Naive thymus-derived CD4-positive, alpha-beta T cell (primary cell): ENCODE results near the gene PCBP3. TPM values are rescaled to one million over a fixed set of nuclear protein-coding genes. Genes with fewer than 3 reads are reported as not detected.
A peak's percentile ranks its signal among the peaks of the same experiment; 100 is the strongest.

ENCODE experiments used
- ATAC-seq: fragments of 150-1000 bp; cut with Tn5 transposase; 2 replicates; pipeline ENCODE4 v1.10.0; 2021; ENCODE audit warnings: mild to moderate bottlenecking, moderate library complexity
- CTCF ChIA-PET: fragments of 350-600 bp; sonication (Branson Sonifier 250); formaldehyde crosslinking; loops from one replicate; lab custom pipeline; 2021; ENCODE audit warnings: antibody characterized with exemption; lab: Charles Lee
- POLR2A ChIA-PET: fragments of 350-600 bp; sonication (Branson Sonifier 250); formaldehyde crosslinking; loops from one replicate; lab custom pipeline; 2021; ENCODE audit warnings: antibody characterized with exemption, inconsistent platforms; lab: Charles Lee
- DNase-seq, 9 donors: peaks; one replicate each; pipeline versions ENCODE4 v3.0.0 to v3.0.0-alpha.2; 2020 to 2022; ENCODE audit warnings: mixed read lengths in 1 of 9
- H3K27ac ChIP-seq: one replicate; pipeline ENCODE4 v1.7.0; 2013; ENCODE audit warnings: mild to moderate bottlenecking, low read depth, low read length, moderate library complexity
- H3K27me3 ChIP-seq, 2 donors: one replicate each; pipeline ENCODE4 v1.7.0; 2013; ENCODE audit warnings: low read length in 2 of 2, mild to moderate bottlenecking in 2 of 2, moderate library complexity in 2 of 2; ENCODE audit not compliant: control insufficient read depth in 2 of 2, insufficient read depth in 2 of 2
- H3K36me3 ChIP-seq, 3 experiments: 1 replicate in 2 of 3; 2 replicates in 1 of 3; pipeline ENCODE4 v1.7.0; 2013; ENCODE audit warnings: low read length in 3 of 3, mild to moderate bottlenecking in 3 of 3, moderate library complexity in 1 of 3; ENCODE audit not compliant: insufficient read depth in 3 of 3, control insufficient read depth in 2 of 3
- H3K4me1 ChIP-seq, 2 donors: one replicate each; pipeline ENCODE4 v1.7.0; 2013; ENCODE audit warnings: low read length in 2 of 2, mild to moderate bottlenecking in 2 of 2, moderate library complexity in 1 of 2; ENCODE audit not compliant: control insufficient read depth in 2 of 2, insufficient read depth in 2 of 2
- H3K4me3 ChIP-seq: 2 replicates; pipeline ENCODE4 v1.7.0; 2013; ENCODE audit warnings: mild to moderate bottlenecking, low read length
- H3K9me3 ChIP-seq, 3 experiments: 1 replicate in 2 of 3; 2 replicates in 1 of 3; pipeline ENCODE4 v1.7.0; 2013; ENCODE audit warnings: low read length in 3 of 3; ENCODE audit not compliant: control insufficient read depth in 2 of 3
- H3K27ac Mint-ChIP-seq, 9 donors: one replicate each; pipeline ENCODE4 v1.8.0; 2020 to 2022; ENCODE audit warnings: mixed read lengths in 9 of 9, mild to moderate bottlenecking in 8 of 9, moderate library complexity in 5 of 9, inconsistent platforms in 2 of 9
- H3K27me3 Mint-ChIP-seq, 5 donors: one replicate each; pipeline ENCODE4 v1.8.0; 2021 to 2022; ENCODE audit warnings: mixed read lengths in 5 of 5, mild to moderate bottlenecking in 1 of 5
- H3K36me3 Mint-ChIP-seq, 5 donors: one replicate each; pipeline ENCODE4 v1.8.0; 2020 to 2022; ENCODE audit warnings: mixed read lengths in 5 of 5, mild to moderate bottlenecking in 3 of 5, inconsistent platforms in 1 of 5
- H3K4me1 Mint-ChIP-seq, 7 donors: one replicate each; pipeline ENCODE4 v1.8.0; 2020 to 2022; ENCODE audit warnings: mixed read lengths in 7 of 7, mild to moderate bottlenecking in 3 of 7, inconsistent platforms in 1 of 7
- H3K4me3 Mint-ChIP-seq, 10 donors: one replicate each; pipeline ENCODE4 v1.8.0; 2020 to 2022; ENCODE audit warnings: mild to moderate bottlenecking in 10 of 10, mixed read lengths in 10 of 10, moderate library complexity in 6 of 10, inconsistent platforms in 2 of 10
- H3K9me3 Mint-ChIP-seq, 11 donors: one replicate each; pipeline ENCODE4 v1.8.0; 2020 to 2022; ENCODE audit warnings: mixed read lengths in 11 of 11, mild to moderate bottlenecking in 4 of 11, inconsistent platforms in 1 of 11, moderate library complexity in 1 of 11
- intact Hi-C, 2 donors: fragments of 100-400 bp; cut with micrococcal nuclease; formaldehyde crosslinking; loops; one replicate each; pipeline ENCODE4 v1.15.1; 2023
- polyA plus RNA-seq, 2 donors: library from polyadenylated mRNA; unstranded; fragments of 300-500 nt; fragmentation: Illumina TruSeq; gene quantifications; one replicate each; pipeline ENCODE4 v1.2.3, GENCODE V29; 2021
- total RNA-seq, 6 experiments: library from RNA in 5 of 6; stranded (reverse) in 5 of 6; gene quantifications; 1 replicate in 5 of 6; 2 replicates in 1 of 6; pipeline ENCODE4 v1.2.3 and lab custom pipeline; 2021 to 2026

Gene PCBP3
- total and polyA plus RNA-seq, 7 experiments from 2014 or later, result 1.2 to 5.2 (median 1.6) TPM

DNA sequence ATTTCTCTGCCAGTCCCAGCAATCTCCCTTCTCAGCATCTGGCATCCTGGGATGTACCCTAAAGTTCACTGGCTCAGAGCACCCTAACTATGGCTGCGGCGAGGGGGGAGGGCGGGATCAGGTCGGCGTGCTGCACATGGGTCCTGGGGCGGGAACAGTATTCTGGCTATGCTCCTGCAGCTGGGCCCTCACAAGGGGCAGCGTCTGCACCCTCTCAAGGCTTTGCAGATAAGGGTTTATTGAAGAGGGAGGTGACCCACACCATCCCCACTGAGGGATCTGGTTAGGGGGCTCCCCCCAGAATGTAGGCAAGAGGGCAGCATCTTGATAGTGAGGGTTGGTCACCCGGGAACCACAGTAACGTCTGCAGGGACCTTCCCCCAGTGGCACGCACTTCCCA is 44.9 kb upstream of the PCBP3 start:
- no peak for DNase-seq
- CTCF ChIA-PET, result interaction anchor here (0.7 to 1.5 kb wide), 2 partner anchors 15 to 466 kb away, joined by 3 to 4 read pairs; no protein-coding TSS in a partner anchor

DNA sequence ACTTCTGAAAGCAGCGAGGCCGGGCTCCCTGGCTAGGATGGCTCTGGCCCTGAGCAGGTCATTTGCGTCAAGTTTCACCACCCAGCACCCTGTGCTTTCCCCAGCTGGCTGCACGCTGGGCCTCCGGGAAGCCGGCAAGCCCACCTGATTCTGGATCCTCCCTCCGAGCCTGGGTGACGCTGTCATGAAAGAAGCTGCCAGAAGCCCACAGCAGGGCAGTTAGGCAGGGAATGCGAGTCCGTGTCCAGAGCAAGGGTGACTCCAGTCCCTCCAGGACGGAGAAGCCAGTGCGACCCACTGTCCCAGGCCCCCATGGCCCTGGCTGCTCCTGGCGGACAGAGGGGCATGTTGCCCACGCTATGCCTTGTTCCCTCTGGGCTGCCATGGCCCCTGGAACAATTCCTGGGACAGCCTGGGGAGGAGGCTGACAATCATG is 44.4 kb upstream of the PCBP3 start:
- peaks cover 0 to 8% of the 10 kb centered on the region in 2 donors for H3K4me1 ChIP-seq
- peaks cover 0 to 11% (median 0%) of the 10 kb centered on the region in 3 experiments for H3K9me3 ChIP-seq
- intact Hi-C loops, result no loop called here
- Mint-ChIP-seq H3K9me3 (peaks cover 0 to 30% (median 17%) of the 10 kb centered on the region in 11 donors), H3K4me1 (peaks cover 9 to 18% (median 12%) of the 10 kb centered on the region in 7 donors), H3K36me3 (peaks cover 5 to 20% (median 10%) of the 10 kb centered on the region in 5 donors), H3K27me3 (peaks cover 0 to 7% (median 0%) of the 10 kb centered on the region in 5 donors), H3K4me3 (no peak overlapping the region), H3K27ac (peak overlapping the region in 2 of 9 donors; percentile 3 to 21)
- DNase-seq, result no peak
- H3K27me3 ChIP-seq, result no peaks in the 10 kb centered on the region
- no peak overlapping the region for H3K4me3 ChIP-seq
- no peak for ATAC-seq
- ChIA-PET POLR2A (no interaction called here), CTCF (interaction anchor here (0.7 kb wide), 1 partner anchor 466 kb away, joined by 4 read pairs; no protein-coding TSS in a partner anchor)
- H3K27ac ChIP-seq, result no peak overlapping the region
- no peaks in the 10 kb centered on the region for H3K36me3 ChIP-seq

More for the DNA sequence above, 44.9 kb upstream of the PCBP3 start:
- Mint-ChIP-seq H3K4me3 (no peak overlapping the region), H3K27ac (peak overlapping the region in 1 of 9 donors; percentile 72), H3K4me1 (peaks cover 9 to 23% (median 13%) of the 10 kb centered on the region in 7 donors), H3K36me3 (peaks cover 3 to 16% (median 5%) of the 10 kb centered on the region in 5 donors), H3K27me3 (peaks cover 0 to 5% (median 0%) of the 10 kb centered on the region in 5 donors), H3K9me3 (peaks cover 0 to 25% (median 12%) of the 10 kb centered on the region in 11 donors)
- Histone ChIP-seq H3K4me1 (peaks cover 0 to 8% of the 10 kb centered on the region in 2 donors), H3K4me3 (no peak overlapping the region), H3K36me3 (no peaks in the 10 kb centered on the region), H3K27me3 (no peaks in the 10 kb centered on the region), H3K9me3 (peaks cover 0 to 6% (median 0%) of the 10 kb centered on the region in 3 experiments), H3K27ac (no peak overlapping the region)
- intact Hi-C loops, result no loop called here
- POLR2A ChIA-PET, result no interaction called here
- ATAC-seq, result no peak

- Histone ChIP-seq H3K9me3 (peaks cover 0 to 15% (median 0%) of the 10 kb centered on the region in 3 experiments), H3K4me3 (no peak overlapping the region), H3K27me3 (no peaks in the 10 kb centered on the region), H3K4me1 (peaks cover 0 to 8% of the 10 kb centered on the region in 2 donors), H3K36me3 (no peaks in the 10 kb centered on the region), H3K27ac (no peak overlapping the region)
- ChIA-PET CTCF (no interaction called here), POLR2A (no interaction called here)
- H3K27me3 Mint-ChIP-seq, result peaks cover 0 to 7% (median 0%) of the 10 kb centered on the region in 5 donors
- peak overlapping the region in 4 of 9 donors; percentile 10 to 72 (median 66) for H3K27ac Mint-ChIP-seq
- H3K9me3 Mint-ChIP-seq, result peaks cover 0 to 34% (median 20%) of the 10 kb centered on the region in 11 donors
- intact Hi-C loops, result no loop called here
- DNase-seq, result no peak
- peaks cover 5 to 23% (median 12%) of the 10 kb centered on the region in 5 donors for H3K36me3 Mint-ChIP-seq
- H3K4me3 Mint-ChIP-seq, result no peak overlapping the region
- peaks cover 8 to 14% (median 12%) of the 10 kb centered on the region in 7 donors for H3K4me1 Mint-ChIP-seq
- no peak for ATAC-seq
These were observed 43.3 kb upstream of the PCBP3 start for GRCh38 chr21:45600248-45600647.

- ATAC-seq, result no peak
- H3K27me3 ChIP-seq, result no peaks in the 10 kb centered on the region
- H3K9me3 ChIP-seq, result peaks cover 0 to 15% (median 0%) of the 10 kb centered on the region in 3 experiments
- H3K4me1 ChIP-seq, result peaks cover 0 to 5% of the 10 kb centered on the region in 2 donors
- H3K4me1 Mint-ChIP-seq, result peaks cover 4 to 7% (median 5%) of the 10 kb centered on the region in 7 donors
- H3K27ac Mint-ChIP-seq, result peak overlapping the region in 1 of 9 donors; percentile 10
- peaks cover 5 to 23% (median 12%) of the 10 kb centered on the region in 5 donors for H3K36me3 Mint-ChIP-seq
- ChIA-PET POLR2A (no interaction called here), CTCF (interaction anchor here (0.7 kb wide), 1 partner anchor 113 kb away, joined by 3 read pairs; no protein-coding TSS in a partner anchor)
- no peak overlapping the region for H3K4me3 Mint-ChIP-seq
- intact Hi-C loops, result no loop called here
- peaks cover 0 to 34% (median 20%) of the 10 kb centered on the region in 11 donors for H3K9me3 Mint-ChIP-seq
- H3K27ac ChIP-seq, result no peak overlapping the region
- no peak overlapping the region for H3K4me3 ChIP-seq
- no peak for DNase-seq
- H3K36me3 ChIP-seq, result no peaks in the 10 kb centered on the region
- H3K27me3 Mint-ChIP-seq, result peaks cover 0 to 7% (median 0%) of the 10 kb centered on the region in 5 donors
These were observed 42.0 kb upstream of the PCBP3 start for GRCh38 chr21:45601551-45601950.

- Mint-ChIP-seq H3K9me3 (peaks cover 0 to 34% (median 20%) of the 10 kb centered on the region in 11 donors), H3K4me1 (peaks cover 0 to 3% (median 1%) of the 10 kb centered on the region in 7 donors), H3K4me3 (no peak overlapping the region), H3K27ac (peak overlapping the region in 1 of 9 donors; percentile 12), H3K36me3 (peaks cover 5 to 23% (median 12%) of the 10 kb centered on the region in 5 donors), H3K27me3 (peaks cover 0 to 7% (median 0%) of the 10 kb centered on the region in 5 donors)
- intact Hi-C loops, result no loop called here
- Histone ChIP-seq H3K36me3 (no peaks in the 10 kb centered on the region), H3K27ac (no peak overlapping the region), H3K4me3 (no peak overlapping the region), H3K27me3 (no peaks in the 10 kb centered on the region), H3K9me3 (peaks cover 0 to 15% (median 0%) of the 10 kb centered on the region in 3 experiments), H3K4me1 (no peaks in the 10 kb centered on the region)
- POLR2A ChIA-PET, result no interaction called here
- CTCF ChIA-PET, result interaction anchor here (0.7 kb wide), 1 partner anchor 113 kb away, joined by 3 read pairs; no protein-coding TSS in a partner anchor
- no peak for ATAC-seq
- DNase-seq, result no peak
These were observed 41.4 kb upstream of the PCBP3 start for GRCh38 chr21:45602106-45602505.

DNA sequence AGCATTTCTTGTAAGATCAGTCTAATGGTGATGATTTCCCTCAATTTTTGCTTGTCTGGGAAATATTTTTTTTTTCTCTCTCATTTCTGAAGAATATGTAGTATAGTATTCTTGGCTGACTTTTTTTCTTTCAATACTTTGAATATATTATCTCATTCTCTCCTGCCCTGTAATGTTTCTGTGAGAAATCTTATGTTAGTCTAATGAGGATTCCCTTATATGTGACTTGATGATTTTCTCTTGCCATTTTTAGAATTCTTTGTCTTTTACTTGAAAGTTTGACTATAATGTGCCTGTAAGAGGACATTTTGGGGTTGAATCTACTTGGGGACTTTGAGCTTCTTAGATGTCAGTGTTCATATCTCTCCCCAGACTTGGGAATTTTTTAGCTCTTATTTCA is 40.0 kb upstream of the PCBP3 start:
- Mint-ChIP-seq H3K27me3 (peaks cover 0 to 7% (median 0%) of the 10 kb centered on the region in 5 donors), H3K27ac (peak overlapping the region in 5 of 9 donors; percentile 36 to 58 (median 41)), H3K36me3 (peaks cover 5 to 23% (median 12%) of the 10 kb centered on the region in 5 donors), H3K9me3 (peaks cover 0 to 34% (median 20%) of the 10 kb centered on the region in 11 donors), H3K4me1 (peaks cover 1 to 16% (median 6%) of the 10 kb centered on the region in 7 donors), H3K4me3 (no peak overlapping the region)
- ChIA-PET POLR2A (no interaction called here), CTCF (interaction anchor here (0.6 to 1.0 kb wide), 2 partner anchors 126 to 277 kb away, joined by 3 read pairs; no protein-coding TSS in a partner anchor)
- Histone ChIP-seq H3K27me3 (no peaks in the 10 kb centered on the region), H3K36me3 (no peaks in the 10 kb centered on the region), H3K4me1 (peaks cover 0 to 9% of the 10 kb centered on the region in 2 donors), H3K27ac (no peak overlapping the region), H3K4me3 (no peak overlapping the region), H3K9me3 (peaks cover 0 to 15% (median 0%) of the 10 kb centered on the region in 3 experiments)
- no peak for ATAC-seq
- intact Hi-C loops, result no loop called here
- DNase-seq, result no peak
